ENCODE results near the gene ORAI3. TPM values are rescaled to one million over a fixed set of nuclear protein-coding genes. Genes with fewer than 3 reads are reported as not detected.

The ORAI3 gene
- polyA plus RNA-seq, 1 of the 3 experiments (the other 2 are of a cell fraction), result 29.0 TPM

DNA sequence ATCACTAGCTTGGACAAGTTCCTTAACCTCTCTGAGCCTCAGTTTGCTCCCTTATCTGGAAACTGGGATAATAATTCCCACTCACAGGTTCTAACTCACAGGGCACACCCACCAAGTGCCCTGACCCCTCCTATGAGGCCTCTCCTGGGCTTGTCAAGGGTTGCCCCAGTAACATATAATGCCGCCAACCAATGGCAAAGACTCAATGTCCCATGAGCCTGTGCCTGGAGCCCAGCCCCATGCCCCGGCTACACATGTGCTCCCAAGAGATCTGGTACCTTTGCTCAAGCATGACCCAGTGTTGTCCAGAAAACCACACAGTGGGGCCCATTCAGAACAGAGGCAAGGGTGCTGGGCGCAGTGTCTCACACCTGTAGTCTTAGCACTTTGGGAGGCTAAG, 34.0 kb upstream of the ORAI3 start:
- no peak overlapping the region for H3K27ac ChIP-seq (ENCODE audit: low read depth in 2 of 2, low read length in 1 of 2)
- H2AFZ ChIP-seq (ENCODE audit: low read depth), result no peak overlapping the region
- H3K36me3 ChIP-seq (replicated peaks in 1 of 2; ENCODE audit: control insufficient read depth in 1 of 2, insufficient read depth in 2 of 2, low read length in 1 of 2), result no peaks in the 10 kb centered on the region
- TF ChIP-seq RXRA (IDR thresholded peaks at IDR 0.05; ENCODE audit: borderline replicate concordance, low read depth), result no peak
- no peak for TF ChIP-seq FOXJ3 (CRISPR knock-in tag; IDR thresholded peaks at IDR 0.05)
- no peak for TF ChIP-seq TCF12 (IDR thresholded peaks at IDR 0.05)
- TF ChIP-seq FOXM1 (IDR thresholded peaks at IDR 0.05; ENCODE audit: low read depth), result no peak
- TF ChIP-seq GATA2 (CRISPR knock-in tag; IDR thresholded peaks at IDR 0.05), result no peak
- TF ChIP-seq, protein P1, sequence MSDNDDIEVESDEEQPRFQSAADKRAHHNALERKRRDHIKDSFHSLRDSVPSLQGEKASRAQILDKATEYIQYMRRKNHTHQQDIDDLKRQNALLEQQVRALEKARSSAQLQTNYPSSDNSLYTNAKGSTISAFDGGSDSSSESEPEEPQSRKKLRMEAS (IDR thresholded peaks at IDR 0.05; ENCODE audit: low read depth), result no peak
- no peak for TF ChIP-seq TEAD4 (IDR thresholded peaks at IDR 0.05; ENCODE audit: borderline replicate concordance, insufficient read depth)
- H3K9ac ChIP-seq, result no peak overlapping the region
- no peaks in the 10 kb centered on the region for H3K79me2 ChIP-seq (ENCODE audit: insufficient read depth)
- ChIA-PET CTCF (interaction anchor here (1.0 to 1.5 kb wide), 3 partner anchors 12 to 70 kb away, joined by 3 to 6 read pairs (median 5); no protein-coding TSS in a partner anchor), POLR2A (no interaction called here)
- H3K9me2 ChIP-seq, result no peaks in the 10 kb centered on the region
- no peaks in the 10 kb centered on the region for H3K9me3 ChIP-seq
- no peak overlapping the region for H3K4me3 ChIP-seq (ENCODE audit: low read depth in 2 of 2, low read length in 1 of 2)
- no peak for DNase-seq
- H3K4me2 ChIP-seq, result no peak overlapping the region
- H3K4me1 ChIP-seq (ENCODE audit: control insufficient read depth in 1 of 2, insufficient read depth in 2 of 2, low read depth in 1 of 2, low read length in 1 of 2), result no peaks in the 10 kb centered on the region
- peaks cover 9% of the 10 kb centered on the region for H3F3A ChIP-seq (replicated peaks; ENCODE audit: insufficient read depth)
- no peaks in the 10 kb centered on the region for H3K27me3 ChIP-seq (ENCODE audit: insufficient read depth)
- whole genome bisulfite sequencing (ENCODE audit: low lambda C conversion rate), result 100% methylated on average over 2 of the region's 3 CpGs
- H4K20me1 ChIP-seq (ENCODE audit: insufficient read depth), result no peaks in the 10 kb centered on the region

DNA sequence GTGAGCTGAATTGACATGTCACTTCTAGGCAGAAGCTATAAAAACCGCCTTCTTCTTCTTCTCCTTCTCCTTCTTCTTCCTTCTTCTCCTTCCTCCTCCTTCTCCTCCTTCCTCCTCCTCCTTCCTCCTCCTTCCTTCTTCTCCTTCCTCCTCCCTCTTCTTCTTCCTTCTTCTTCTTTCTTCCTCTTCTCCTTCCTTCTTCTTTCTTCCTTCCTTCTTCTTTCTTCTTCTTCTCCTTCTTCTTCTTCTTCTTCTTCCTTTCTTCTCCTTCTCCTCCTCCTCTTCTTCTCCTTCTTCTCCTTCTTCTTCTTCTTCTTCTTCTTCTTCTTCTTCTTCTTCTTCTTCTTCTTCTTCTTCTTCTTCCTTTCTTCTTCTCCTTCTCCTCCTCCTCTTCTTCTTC, 30.3 kb upstream of the ORAI3 start:
- H3K4me1 ChIP-seq (ENCODE audit: control insufficient read depth in 1 of 2, insufficient read depth in 2 of 2, low read depth in 1 of 2, low read length in 1 of 2), result no peaks in the 10 kb centered on the region; a peak in 1 of 4 replicates
- H3K9me3 ChIP-seq, result no peaks in the 10 kb centered on the region
- H3K4me2 ChIP-seq, result no peak overlapping the region
- peaks cover 0 to 3% of the 10 kb centered on the region in 2 experiments for H3K36me3 ChIP-seq (replicated peaks in 1 of 2; ENCODE audit: control insufficient read depth in 1 of 2, insufficient read depth in 2 of 2, low read length in 1 of 2)
- no peak overlapping the region for H2AFZ ChIP-seq (ENCODE audit: low read depth)
- no peaks in the 10 kb centered on the region for H3K9me2 ChIP-seq
- H4K20me1 ChIP-seq (ENCODE audit: insufficient read depth), result no peaks in the 10 kb centered on the region
- no peaks in the 10 kb centered on the region for H3K27me3 ChIP-seq (ENCODE audit: insufficient read depth)
- CTCF ChIA-PET, result interaction anchor here (0.9 to 7.4 kb wide), 4 partner anchors 16 to 114 kb away, joined by 3 to 48 read pairs (median 4); no protein-coding TSS in a partner anchor
- peaks cover 21% of the 10 kb centered on the region for H3F3A ChIP-seq (replicated peaks; ENCODE audit: insufficient read depth)
- H3K27ac ChIP-seq (ENCODE audit: low read depth in 2 of 2, low read length in 1 of 2), result no peak overlapping the region
- WGBS (ENCODE audit: low lambda C conversion rate), result 92% methylated on average over 1 of the region's 1 CpG
- H3K9ac ChIP-seq, result no peak overlapping the region
- no peaks in the 10 kb centered on the region for H3K79me2 ChIP-seq (ENCODE audit: insufficient read depth)
- POLR2A ChIA-PET, result interaction anchor here (1.2 to 1.7 kb wide), 3 partner anchors 16 to 44 kb away, joined by 3 to 5 read pairs (median 3); partner anchors contain the start of gene CTF1
- no peak for DNase-seq
- no peak overlapping the region for H3K4me3 ChIP-seq (ENCODE audit: low read depth in 2 of 2, low read length in 1 of 2)
- TF ChIP-seq, protein P2, sequence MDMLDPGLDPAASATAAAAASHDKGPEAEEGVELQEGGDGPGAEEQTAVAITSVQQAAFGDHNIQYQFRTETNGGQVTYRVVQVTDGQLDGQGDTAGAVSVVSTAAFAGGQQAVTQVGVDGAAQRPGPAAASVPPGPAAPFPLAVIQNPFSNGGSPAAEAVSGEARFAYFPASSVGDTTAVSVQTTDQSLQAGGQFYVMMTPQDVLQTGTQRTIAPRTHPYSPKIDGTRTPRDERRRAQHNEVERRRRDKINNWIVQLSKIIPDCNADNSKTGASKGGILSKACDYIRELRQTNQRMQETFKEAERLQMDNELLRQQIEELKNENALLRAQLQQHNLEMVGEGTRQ (IDR thresholded peaks at IDR 0.05; ENCODE audit: borderline replicate concordance, low read depth, low read length), result no peak
- TF ChIP-seq TCF12 (IDR thresholded peaks at IDR 0.05), result no peak
- TF ChIP-seq RAD21 (IDR thresholded peaks at IDR 0.05; ENCODE audit: low read length), result no peak
- TF ChIP-seq, protein P3, sequence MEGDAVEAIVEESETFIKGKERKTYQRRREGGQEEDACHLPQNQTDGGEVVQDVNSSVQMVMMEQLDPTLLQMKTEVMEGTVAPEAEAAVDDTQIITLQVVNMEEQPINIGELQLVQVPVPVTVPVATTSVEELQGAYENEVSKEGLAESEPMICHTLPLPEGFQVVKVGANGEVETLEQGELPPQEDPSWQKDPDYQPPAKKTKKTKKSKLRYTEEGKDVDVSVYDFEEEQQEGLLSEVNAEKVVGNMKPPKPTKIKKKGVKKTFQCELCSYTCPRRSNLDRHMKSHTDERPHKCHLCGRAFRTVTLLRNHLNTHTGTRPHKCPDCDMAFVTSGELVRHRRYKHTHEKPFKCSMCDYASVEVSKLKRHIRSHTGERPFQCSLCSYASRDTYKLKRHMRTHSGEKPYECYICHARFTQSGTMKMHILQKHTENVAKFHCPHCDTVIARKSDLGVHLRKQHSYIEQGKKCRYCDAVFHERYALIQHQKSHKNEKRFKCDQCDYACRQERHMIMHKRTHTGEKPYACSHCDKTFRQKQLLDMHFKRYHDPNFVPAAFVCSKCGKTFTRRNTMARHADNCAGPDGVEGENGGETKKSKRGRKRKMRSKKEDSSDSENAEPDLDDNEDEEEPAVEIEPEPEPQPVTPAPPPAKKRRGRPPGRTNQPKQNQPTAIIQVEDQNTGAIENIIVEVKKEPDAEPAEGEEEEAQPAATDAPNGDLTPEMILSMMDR (IDR thresholded peaks at IDR 0.05), result no peak
- TF ChIP-seq, protein P4, sequence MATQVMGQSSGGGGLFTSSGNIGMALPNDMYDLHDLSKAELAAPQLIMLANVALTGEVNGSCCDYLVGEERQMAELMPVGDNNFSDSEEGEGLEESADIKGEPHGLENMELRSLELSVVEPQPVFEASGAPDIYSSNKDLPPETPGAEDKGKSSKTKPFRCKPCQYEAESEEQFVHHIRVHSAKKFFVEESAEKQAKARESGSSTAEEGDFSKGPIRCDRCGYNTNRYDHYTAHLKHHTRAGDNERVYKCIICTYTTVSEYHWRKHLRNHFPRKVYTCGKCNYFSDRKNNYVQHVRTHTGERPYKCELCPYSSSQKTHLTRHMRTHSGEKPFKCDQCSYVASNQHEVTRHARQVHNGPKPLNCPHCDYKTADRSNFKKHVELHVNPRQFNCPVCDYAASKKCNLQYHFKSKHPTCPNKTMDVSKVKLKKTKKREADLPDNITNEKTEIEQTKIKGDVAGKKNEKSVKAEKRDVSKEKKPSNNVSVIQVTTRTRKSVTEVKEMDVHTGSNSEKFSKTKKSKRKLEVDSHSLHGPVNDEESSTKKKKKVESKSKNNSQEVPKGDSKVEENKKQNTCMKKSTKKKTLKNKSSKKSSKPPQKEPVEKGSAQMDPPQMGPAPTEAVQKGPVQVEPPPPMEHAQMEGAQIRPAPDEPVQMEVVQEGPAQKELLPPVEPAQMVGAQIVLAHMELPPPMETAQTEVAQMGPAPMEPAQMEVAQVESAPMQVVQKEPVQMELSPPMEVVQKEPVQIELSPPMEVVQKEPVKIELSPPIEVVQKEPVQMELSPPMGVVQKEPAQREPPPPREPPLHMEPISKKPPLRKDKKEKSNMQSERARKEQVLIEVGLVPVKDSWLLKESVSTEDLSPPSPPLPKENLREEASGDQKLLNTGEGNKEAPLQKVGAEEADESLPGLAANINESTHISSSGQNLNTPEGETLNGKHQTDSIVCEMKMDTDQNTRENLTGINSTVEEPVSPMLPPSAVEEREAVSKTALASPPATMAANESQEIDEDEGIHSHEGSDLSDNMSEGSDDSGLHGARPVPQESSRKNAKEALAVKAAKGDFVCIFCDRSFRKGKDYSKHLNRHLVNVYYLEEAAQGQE (IDR thresholded peaks at IDR 0.05; ENCODE audit: low read depth, low read length), result no peak
- no peak for TF ChIP-seq GATA2 (CRISPR knock-in tag; IDR thresholded peaks at IDR 0.05)
- TF ChIP-seq, protein P1 (IDR thresholded peaks at IDR 0.05; ENCODE audit: low read depth), result no peak
- no peak for TF ChIP-seq JUND (IDR thresholded peaks at IDR 0.05)
- TF ChIP-seq NRF1 (IDR thresholded peaks at IDR 0.05; ENCODE audit: low read depth, low read length), result no peak
- TF ChIP-seq POLR2AphosphoS5 (IDR thresholded peaks at IDR 0.05; ENCODE audit: low read depth, low read length), result no peak
- TF ChIP-seq CHD2 (IDR thresholded peaks at IDR 0.05; ENCODE audit: low read length, partially characterized antibody), result no peak
- no peak for TF ChIP-seq GABPA (IDR thresholded peaks at IDR 0.05; ENCODE audit: low read depth)
- no peak for TF ChIP-seq MXI1 (IDR thresholded peaks at IDR 0.05; ENCODE audit: low read depth, low read length)
- TF ChIP-seq RCOR1 (IDR thresholded peaks at IDR 0.05; ENCODE audit: low read length), result no peak
- TF ChIP-seq, protein P5, sequence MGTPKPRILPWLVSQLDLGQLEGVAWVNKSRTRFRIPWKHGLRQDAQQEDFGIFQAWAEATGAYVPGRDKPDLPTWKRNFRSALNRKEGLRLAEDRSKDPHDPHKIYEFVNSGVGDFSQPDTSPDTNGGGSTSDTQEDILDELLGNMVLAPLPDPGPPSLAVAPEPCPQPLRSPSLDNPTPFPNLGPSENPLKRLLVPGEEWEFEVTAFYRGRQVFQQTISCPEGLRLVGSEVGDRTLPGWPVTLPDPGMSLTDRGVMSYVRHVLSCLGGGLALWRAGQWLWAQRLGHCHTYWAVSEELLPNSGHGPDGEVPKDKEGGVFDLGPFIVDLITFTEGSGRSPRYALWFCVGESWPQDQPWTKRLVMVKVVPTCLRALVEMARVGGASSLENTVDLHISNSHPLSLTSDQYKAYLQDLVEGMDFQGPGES (IDR thresholded peaks at IDR 0.05; ENCODE audit: low read depth, low read length), result no peak
